Urinary bladder (tissue), 4 donors: Measurements from ENCODE around the gene TSSC4. TPM values are rescaled to one million over a fixed set of nuclear protein-coding genes. Genes with fewer than 3 reads are reported as not detected.

Experiments
- DNase-seq: peaks from one replicate; pipeline ENCODE4 v3.0.0-alpha.2; 2015; ENCODE audit errors: extremely low spot score
- H3K27ac ChIP-seq: one replicate; pipeline ENCODE4 v1.5.1; 2013; ENCODE audit warnings: low read depth, mild to moderate bottlenecking, moderate library complexity
- H3K36me3 ChIP-seq: one replicate; pipeline ENCODE4 v1.6.1; 2013; ENCODE audit warnings: mild to moderate bottlenecking, moderate library complexity; ENCODE audit not compliant: insufficient read depth
- H3K4me1 ChIP-seq: one replicate; pipeline ENCODE4 v1.6.1; 2013; ENCODE audit warnings: mild to moderate bottlenecking, moderate library complexity; ENCODE audit not compliant: insufficient read depth
- H3K4me3 ChIP-seq: one replicate; pipeline ENCODE4 v1.5.1; 2013; ENCODE audit warnings: low read depth, low read length
- WGBS: extraction: QIAGEN DNeasy Blood & Tissue Kit; methylation state at CpG from one replicate; pipeline ENCODE4 v1.1.7; 2013; 5-methylcytosine and 5-hydroxymethylcytosine counted together
- polyA plus RNA-seq: library from polyadenylated mRNA; stranded (reverse); fragments of 200-250 nt; gene quantifications from one replicate; pipeline ENCODE4 v1.2.3, GENCODE V29; 2013
- total RNA-seq: library from RNA; depleted of rRNA; stranded (reverse); fragments of >200 nt; gene quantifications from one replicate; pipeline ENCODE4 v1.2.3, GENCODE V29; 2014
- donor health status: healthy with polysubstance abuse.
- donor health status: healthy.

Gene TSSC4
- total and polyA plus RNA-seq, 2 donors, result 16.6 to 61.7 TPM

GRCh38 chr11:2416765-2417164 lies 16.2 kb downstream of the TSSC4 start:
- Histone ChIP-seq H3K36me3 (no peaks in the 10 kb centered on the region), H3K27ac (no peak overlapping the region), H3K4me1 (no peaks in the 10 kb centered on the region), H3K4me3 (no peak overlapping the region)
- no peak for DNase-seq
- 85% methylated on average over 18 of the region's 18 CpGs for WGBS

- Histone ChIP-seq H3K27ac (no peak overlapping the region), H3K36me3 (no peaks in the 10 kb centered on the region), H3K4me3 (no peak overlapping the region), H3K4me1 (no peaks in the 10 kb centered on the region)
- no peak for DNase-seq
- 74% methylated on average over 30 of the region's 30 CpGs for WGBS
Observed at GRCh38 chr11:2417856-2418692, 17.5 kb downstream of the TSSC4 start.

- WGBS, result 81% methylated on average over 21 of the region's 21 CpGs
- DNase-seq, result no peak
- no peak overlapping the region for H3K27ac ChIP-seq
- H3K4me3 ChIP-seq, result no peak overlapping the region
- H3K36me3 ChIP-seq, result no peaks in the 10 kb centered on the region
- H3K4me1 ChIP-seq, result no peaks in the 10 kb centered on the region
Observed at GRCh38 chr11:2418693-2419360, 18.3 kb downstream of the TSSC4 start.

GRCh38 chr11:2419638-2420501 lies 19.3 kb downstream of the TSSC4 start:
- 60% methylated on average over 36 of the region's 36 CpGs for WGBS
- H3K36me3 ChIP-seq, result no peaks in the 10 kb centered on the region
- no peak overlapping the region for H3K27ac ChIP-seq
- no peaks in the 10 kb centered on the region for H3K4me1 ChIP-seq
- peak; percentile 63 for DNase-seq
- H3K4me3 ChIP-seq, result no peak overlapping the region

GRCh38 chr11:2420502-2421225 lies 20.1 kb downstream of the TSSC4 start:
- H3K4me3 ChIP-seq, result no peak overlapping the region

GRCh38 chr11:2421226-2421994 lies 20.9 kb downstream of the TSSC4 start:
- DNase-seq, result no peak
- Histone ChIP-seq H3K4me3 (no peak overlapping the region), H3K4me1 (no peaks in the 10 kb centered on the region), H3K36me3 (no peaks in the 10 kb centered on the region), H3K27ac (no peak overlapping the region)
- WGBS, result 79% methylated on average over 19 of the region's 19 CpGs

More at GRCh38 chr11:2420502-2421225, 20.1 kb downstream of the TSSC4 start:
- H3K36me3 ChIP-seq, result no peaks in the 10 kb centered on the region
- WGBS, result 25% methylated on average over 44 of the region's 44 CpGs
- H3K27ac ChIP-seq, result no peak overlapping the region
- DNase-seq, result no peak
- H3K4me1 ChIP-seq, result no peaks in the 10 kb centered on the region

- H3K27ac ChIP-seq, result no peak overlapping the region
- no peaks in the 10 kb centered on the region for H3K36me3 ChIP-seq
- 88% methylated on average over 17 of the region's 17 CpGs for WGBS
- no peak for DNase-seq
- H3K4me3 ChIP-seq, result no peak overlapping the region
- no peaks in the 10 kb centered on the region for H3K4me1 ChIP-seq
Observed at GRCh38 chr11:2421996-2422395, 21.4 kb downstream of the TSSC4 start.

- H3K4me1 ChIP-seq, result no peaks in the 10 kb centered on the region
- no peak for DNase-seq
- WGBS, result 88% methylated on average over 14 of the region's 14 CpGs
- no peaks in the 10 kb centered on the region for H3K36me3 ChIP-seq
- H3K4me3 ChIP-seq, result no peak overlapping the region
- H3K27ac ChIP-seq, result no peak overlapping the region
Observed at GRCh38 chr11:2422461-2423156, 22.1 kb downstream of the TSSC4 start.

GRCh38 chr11:2423157-2424025 lies 22.8 kb downstream of the TSSC4 start:
- 81% methylated on average over 26 of the region's 26 CpGs for WGBS
- Histone ChIP-seq H3K4me1 (no peaks in the 10 kb centered on the region), H3K27ac (no peak overlapping the region), H3K4me3 (no peak overlapping the region), H3K36me3 (no peaks in the 10 kb centered on the region)
- DNase-seq, result no peak

- Histone ChIP-seq H3K27ac (no peak overlapping the region), H3K4me3 (no peak overlapping the region), H3K4me1 (no peaks in the 10 kb centered on the region), H3K36me3 (no peaks in the 10 kb centered on the region)
- DNase-seq, result no peak
- 87% methylated on average over 28 of the region's 28 CpGs for WGBS
Observed at GRCh38 chr11:2424811-2425495, 24.4 kb downstream of the TSSC4 start.

GRCh38 chr11:2425506-2425905 lies 25.0 kb downstream of the TSSC4 start:
- Histone ChIP-seq H3K4me3 (no peak overlapping the region), H3K36me3 (no peaks in the 10 kb centered on the region), H3K27ac (no peak overlapping the region), H3K4me1 (no peaks in the 10 kb centered on the region)
- no peak for DNase-seq
- WGBS, result 91% methylated on average over 8 of the region's 8 CpGs
